AG09309 (cell line): ENCODE data around the gene TICAM1.
"Not testable (repeated sequence)": the region's sequence is repeated elsewhere in the genome, so short reads cannot be mapped to it uniquely, and the experiment has no call there.

Experiments used
- DNase-seq: peaks from one replicate; pipeline ENCODE4 v3.0.0-alpha.2; 2010; ENCODE audit warnings: low read depth
- H3K4me3 ChIP-seq: 2 replicates; pipeline ENCODE4 v1.5.1; 2011; ENCODE audit warnings: mild to moderate bottlenecking, low read depth, low read length, moderate library complexity; ENCODE audit not compliant: control insufficient read depth
- TF ChIP-seq, protein P1 (sequence below): IDR thresholded peaks from 2 replicates; pipeline ENCODE4 v1.5.1; 2011; ENCODE audit warnings: mild to moderate bottlenecking, low read depth, low read length, inconsistent platforms; ENCODE audit not compliant: insufficient read depth, control insufficient read depth; ENCODE audit errors: missing control alignments

The TICAM1 gene

DNA sequence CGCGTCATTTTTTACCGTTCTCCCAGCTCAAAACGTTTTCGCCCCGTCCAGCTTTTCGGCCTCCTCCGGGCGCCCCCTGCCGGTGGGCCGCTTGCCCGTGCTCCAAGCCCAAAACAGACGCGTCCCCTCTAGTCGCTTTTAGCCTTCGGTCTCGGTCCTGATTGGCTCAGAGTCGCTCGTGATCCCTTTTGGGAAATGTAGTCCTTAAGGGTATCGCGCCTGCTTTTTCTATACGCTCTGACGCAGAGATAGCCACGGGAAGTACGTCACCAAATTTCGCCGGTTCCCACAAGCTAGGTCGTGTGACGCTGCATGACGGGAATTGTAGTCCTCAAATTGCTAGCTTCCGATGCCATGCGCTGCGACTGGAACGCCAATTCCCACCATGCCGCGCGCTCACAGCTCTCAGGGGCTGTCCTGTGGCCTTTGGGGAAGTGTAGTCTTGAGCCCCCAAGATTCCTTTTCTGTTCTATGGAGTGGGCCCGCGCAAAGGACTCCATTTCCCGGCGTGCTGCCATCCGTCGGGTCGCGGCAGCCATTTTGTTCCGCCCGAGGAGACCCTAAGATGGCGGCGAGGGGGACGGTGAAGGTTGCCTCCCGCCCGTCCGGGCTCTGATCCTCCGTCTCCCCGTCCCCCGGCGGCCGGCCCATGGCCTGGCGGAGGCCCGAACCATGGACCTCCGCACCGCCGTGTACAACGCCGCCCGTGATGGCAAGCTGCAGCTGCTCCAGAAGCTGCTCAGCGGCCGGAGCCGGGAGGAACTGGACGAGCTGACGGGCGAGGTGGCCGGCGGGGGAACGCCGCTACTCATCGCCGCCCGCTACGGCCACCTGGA is 40.1 kb downstream of the TICAM1 start, which contains the start of gene FEM1A:
Gene FEM1A (plus strand): TSS at position 552 of the 836 bp plus-strand sequence. CDS start 121 bp downstream, at position 673.
- H3K4me3 ChIP-seq = peak within 1 kb of the TSS; percentile 75
- TF ChIP-seq, protein P1, sequence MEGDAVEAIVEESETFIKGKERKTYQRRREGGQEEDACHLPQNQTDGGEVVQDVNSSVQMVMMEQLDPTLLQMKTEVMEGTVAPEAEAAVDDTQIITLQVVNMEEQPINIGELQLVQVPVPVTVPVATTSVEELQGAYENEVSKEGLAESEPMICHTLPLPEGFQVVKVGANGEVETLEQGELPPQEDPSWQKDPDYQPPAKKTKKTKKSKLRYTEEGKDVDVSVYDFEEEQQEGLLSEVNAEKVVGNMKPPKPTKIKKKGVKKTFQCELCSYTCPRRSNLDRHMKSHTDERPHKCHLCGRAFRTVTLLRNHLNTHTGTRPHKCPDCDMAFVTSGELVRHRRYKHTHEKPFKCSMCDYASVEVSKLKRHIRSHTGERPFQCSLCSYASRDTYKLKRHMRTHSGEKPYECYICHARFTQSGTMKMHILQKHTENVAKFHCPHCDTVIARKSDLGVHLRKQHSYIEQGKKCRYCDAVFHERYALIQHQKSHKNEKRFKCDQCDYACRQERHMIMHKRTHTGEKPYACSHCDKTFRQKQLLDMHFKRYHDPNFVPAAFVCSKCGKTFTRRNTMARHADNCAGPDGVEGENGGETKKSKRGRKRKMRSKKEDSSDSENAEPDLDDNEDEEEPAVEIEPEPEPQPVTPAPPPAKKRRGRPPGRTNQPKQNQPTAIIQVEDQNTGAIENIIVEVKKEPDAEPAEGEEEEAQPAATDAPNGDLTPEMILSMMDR = peak; percentile 98
- DNase-seq = peak; percentile 100

DNA sequence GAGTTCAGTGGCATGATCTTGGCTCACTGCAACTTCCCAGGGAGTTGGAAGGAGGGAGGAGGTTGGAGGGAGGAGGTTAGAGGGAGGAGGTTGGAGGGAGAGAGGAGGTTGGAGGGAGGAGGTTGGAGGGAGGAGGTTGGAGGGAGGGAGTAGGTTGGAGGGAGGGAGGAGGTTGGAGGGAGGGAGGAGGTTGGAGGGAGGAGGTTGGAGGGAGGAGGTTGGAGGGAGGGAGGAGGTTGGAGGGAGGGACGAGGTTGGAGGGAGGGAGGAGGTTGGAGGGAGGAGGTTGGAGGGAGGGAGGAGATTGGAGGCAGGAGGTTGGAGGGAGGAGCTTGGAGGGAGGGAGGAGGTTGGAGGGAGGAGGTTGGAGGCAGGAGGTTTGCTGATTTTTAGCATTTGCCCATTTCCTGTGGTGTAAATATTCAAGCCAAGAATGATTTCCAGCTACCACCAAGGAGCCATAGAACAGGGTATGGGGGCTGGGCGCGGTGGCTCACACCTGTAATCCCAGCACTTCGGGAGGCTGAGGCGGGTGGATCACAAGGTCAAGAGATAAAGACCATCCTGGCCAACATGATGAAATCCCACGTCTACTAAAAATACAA is 45.0 kb downstream of the TICAM1 start:
- H3K4me3 ChIP-seq, DNase-seq: not testable (repeated sequence)

DNA sequence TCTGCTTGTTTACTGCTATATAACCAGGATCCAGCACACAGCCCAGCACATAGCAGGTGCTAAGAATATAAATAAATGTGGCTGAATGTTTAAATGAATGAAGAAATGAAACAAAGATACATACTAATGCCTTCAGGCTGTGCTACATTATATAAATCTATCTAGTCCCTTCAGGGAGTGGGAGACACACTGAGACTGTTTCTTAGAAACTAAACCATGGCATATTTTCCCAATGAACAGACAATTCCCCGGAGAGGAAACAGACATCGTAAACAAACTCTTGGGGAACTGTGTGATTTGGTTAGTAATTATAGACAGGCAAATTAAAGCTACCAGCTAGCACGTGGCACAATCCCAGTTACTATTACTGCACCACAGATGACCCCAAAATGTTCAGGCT is 49.7 kb downstream of the TICAM1 start:
- H3K4me3 ChIP-seq = no peak overlapping the region
- no peak for DNase-seq
- TF ChIP-seq, protein P1 = no peak

DNA sequence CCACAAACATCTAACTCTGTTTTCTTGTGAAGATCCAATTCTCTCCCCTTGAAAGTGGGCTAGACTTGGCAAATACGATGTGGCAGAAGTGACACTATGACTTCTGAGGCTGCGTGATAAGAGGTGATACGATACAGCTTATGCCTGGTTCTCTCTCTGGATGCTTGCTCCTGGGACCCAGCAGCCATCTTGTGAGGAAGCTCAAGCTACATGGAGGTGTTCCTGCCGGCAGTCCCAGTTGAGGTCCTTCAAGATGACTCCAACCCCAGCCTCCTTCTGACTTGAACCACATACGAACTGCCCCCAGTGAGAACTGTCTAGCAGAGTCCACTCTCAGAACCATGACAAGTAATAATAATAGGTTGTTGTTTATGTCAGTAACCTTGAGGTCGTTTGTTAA is 50.7 kb downstream of the TICAM1 start:
- H3K4me3 ChIP-seq = no peak overlapping the region
- no peak for DNase-seq
- TF ChIP-seq, protein P1 = no peak

DNA sequence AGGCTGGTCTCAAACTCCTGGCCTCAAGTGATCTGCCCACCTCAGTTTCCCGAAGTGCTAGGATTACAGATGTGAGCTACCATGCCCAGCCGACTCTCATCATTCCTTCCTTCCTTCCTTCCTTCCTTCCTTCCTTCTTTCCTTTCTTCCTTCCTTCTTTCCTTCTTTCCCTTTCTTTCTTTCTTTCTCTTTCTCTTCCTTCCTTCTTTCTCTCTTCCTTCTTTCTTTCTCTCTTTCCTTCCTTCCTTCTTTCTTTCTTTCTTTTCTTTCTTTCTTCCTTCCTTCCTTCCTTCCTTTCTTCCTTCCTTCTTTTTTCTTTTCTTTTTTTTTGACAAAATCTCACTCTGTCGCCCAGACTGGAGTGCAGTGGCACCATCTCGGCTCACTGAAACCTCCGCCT is 53.4 kb downstream of the TICAM1 start:
- DNase-seq, H3K4me3 ChIP-seq: not testable (repeated sequence)

DNA sequence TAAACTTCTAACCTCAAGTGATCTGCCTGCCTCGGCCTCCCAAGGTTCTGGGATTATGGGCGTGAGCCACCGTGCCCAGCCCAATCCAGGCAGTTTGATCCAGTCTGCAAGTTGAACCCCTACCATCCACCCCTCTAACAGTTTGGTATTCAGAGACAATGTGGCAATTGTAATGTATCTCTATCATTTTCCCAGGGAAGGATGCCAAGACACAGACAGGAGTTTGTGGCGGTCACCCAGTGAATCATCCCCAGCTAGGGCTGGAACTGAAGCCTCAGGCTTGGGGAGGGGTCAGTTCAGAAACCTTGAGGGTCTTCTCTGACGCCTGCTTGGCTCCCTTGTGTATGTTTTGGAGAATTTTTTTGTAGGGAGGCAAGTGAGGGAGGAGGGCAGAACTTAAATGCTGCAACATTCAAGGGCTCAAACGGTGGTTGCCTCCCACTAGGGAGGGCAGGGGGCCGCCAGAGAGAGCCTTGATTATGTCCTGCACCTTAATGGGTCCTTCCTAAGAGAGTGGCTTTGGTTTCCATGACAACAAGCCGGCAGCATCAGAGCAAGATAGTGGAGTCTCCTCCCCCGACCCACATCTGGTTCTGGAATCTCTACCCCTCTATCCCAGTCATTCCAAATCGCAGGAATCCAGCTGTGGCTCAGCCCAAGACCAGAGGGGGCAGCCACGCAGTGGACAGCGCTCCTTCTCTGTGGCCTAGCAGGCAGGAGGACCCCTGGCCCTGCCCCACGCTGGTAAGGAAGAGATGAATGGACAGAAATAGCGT is 54.9 kb downstream of the TICAM1 start:
- no peak for DNase-seq
- TF ChIP-seq, protein P1 = no peak
- H3K4me3 ChIP-seq = no peak overlapping the region

DNA sequence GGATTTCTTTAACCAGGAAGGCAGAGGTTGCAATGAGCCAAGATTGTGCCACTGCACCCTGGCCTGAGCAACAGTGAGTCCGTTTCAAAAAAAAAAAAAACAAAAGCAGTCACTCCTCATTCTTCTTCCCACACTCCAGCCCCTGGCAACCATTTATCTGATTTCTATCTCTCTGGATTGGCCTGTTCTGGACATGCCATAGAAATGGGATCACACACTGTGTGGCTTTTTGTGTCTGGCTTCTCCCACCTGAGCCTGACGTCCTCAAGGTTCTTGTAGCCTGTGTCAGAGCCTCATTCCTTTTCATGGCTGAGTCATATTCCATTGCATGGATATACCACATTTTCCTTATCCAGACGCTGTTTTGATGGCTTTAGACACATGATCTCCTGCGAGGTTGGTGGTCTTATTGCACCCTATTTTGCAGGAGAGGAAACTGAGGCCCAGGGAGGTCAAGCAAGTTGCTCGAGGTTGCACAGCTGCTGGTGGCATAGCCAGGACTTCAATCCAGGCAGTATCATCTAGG is 55.8 kb downstream of the TICAM1 start:
- TF ChIP-seq, protein P1 = no peak
- DNase-seq = no peak
- no peak overlapping the region for H3K4me3 ChIP-seq
